HepG2 (cell line): ENCODE data around the gene TRPC3. TPM values are rescaled to one million over a fixed set of nuclear protein-coding genes. Genes with fewer than 3 reads are reported as not detected.
A peak's percentile ranks its signal among the peaks of the same experiment; 100 is the strongest.

ENCODE experiments used
- CAMTA2 ChIP-seq: sonication (generic); formaldehyde crosslinking; IDR thresholded peaks from 2 replicates; pipeline ENCODE4 v1.4.0; 2020; ENCODE audit warnings: mild to moderate bottlenecking, missing genetic modification reagents, borderline replicate concordance
- CEBPB ChIP-seq: IDR thresholded peaks from 2 replicates; pipeline ENCODE4 v1.6.1; 2011; ENCODE audit warnings: low read depth, low read length, improper control_type of control experiment, borderline replicate concordance
- CSRNP2 ChIP-seq: sonication (generic); formaldehyde crosslinking; conservative IDR thresholded peaks from 2 replicates; pipeline ENCODE4 v1.8.0; 2022; ENCODE audit warnings: low read depth, missing genetic modification reagents
- KLF9 ChIP-seq: IDR thresholded peaks from 2 replicates; pipeline ENCODE4 v1.6.1; 2016; ENCODE audit warnings: low read depth
- NAIF1 ChIP-seq: sonication (generic); formaldehyde crosslinking; IDR thresholded peaks from 2 replicates; pipeline ENCODE4 v1.5.0; 2020; ENCODE audit warnings: mild to moderate bottlenecking, missing genetic modification reagents, borderline replicate concordance
- NCOA5 ChIP-seq: sonication (generic); formaldehyde crosslinking; IDR thresholded peaks from 2 replicates; pipeline ENCODE4 v1.4.0; 2020; ENCODE audit warnings: missing genetic modification reagents
- SOX13 ChIP-seq, 3 experiments: fragments of 450-650 bp in 1 of 3; sonication (generic) in 1 of 3; formaldehyde crosslinking in 1 of 3; IDR thresholded peaks in 2 of 3; conservative IDR thresholded peaks in 1 of 3; 2 replicates each; pipeline versions ENCODE4 v1.5.0 to v1.6.1; 2016 to 2020; ENCODE audit warnings: antibody characterized with exemption in 1 of 3, mild to moderate bottlenecking in 1 of 3, missing compliant biosample characterization in 1 of 3, missing genetic modification reagents in 1 of 3, moderate library complexity in 1 of 3
- YEATS2 ChIP-seq: sonication (generic); formaldehyde crosslinking; IDR thresholded peaks from 2 replicates; pipeline ENCODE4 v1.4.0; 2020; ENCODE audit warnings: missing genetic modification reagents, borderline replicate concordance
- ZBTB46 ChIP-seq: sonication (generic); formaldehyde crosslinking; IDR thresholded peaks from 2 replicates; pipeline ENCODE4 v1.4.0; 2020; ENCODE audit warnings: mild to moderate bottlenecking, missing genetic modification reagents, borderline replicate concordance
- ZSCAN20 ChIP-seq: sonication (generic); formaldehyde crosslinking; IDR thresholded peaks from 2 replicates; pipeline ENCODE4 v1.4.0; 2020; ENCODE audit warnings: missing genetic modification reagents, mild to moderate bottlenecking, borderline replicate concordance
- ZZZ3 ChIP-seq: sonication (generic); formaldehyde crosslinking; IDR thresholded peaks from 2 replicates; pipeline ENCODE4 v1.4.0; 2020; ENCODE audit warnings: missing genetic modification reagents, mild to moderate bottlenecking, borderline replicate concordance
- polyA plus RNA-seq, 8 experiments: library from polyadenylated mRNA; depleted of rRNA in 3 of 8; stranded (reverse) in 7 of 8; unstranded in 1 of 8; fragments of >200 nt; fragmentation: Illumina TruSeq in 4 of 8; extraction: Trizol in 4 of 8; gene quantifications; 2 replicates each; pipeline versions ENCODE4 v1.2.1 to v1.2.3, GENCODE V29; 2011 to 2016; ENCODE audit warnings: low read depth in 4 of 8, missing spikeins in 1 of 8, mixed read lengths in 1 of 8; ENCODE audit not compliant: insufficient read depth in 1 of 8
- total RNA-seq, 5 experiments: library from RNA; depleted of rRNA; stranded (reverse); fragments of >200 nt; fragmentation: Illumina TruSeq; extraction: Trizol; gene quantifications; 2 replicates each; pipeline ENCODE4 v1.2.3, GENCODE V29; 2016; ENCODE audit warnings: low read depth in 1 of 5
- TF ChIP-seq, protein P1 (sequence below): sonication (generic); formaldehyde crosslinking; IDR thresholded peaks from 2 replicates; pipeline ENCODE4 v1.8.0; 2022; ENCODE audit warnings: missing genetic modification reagents, mild to moderate bottlenecking, inconsistent platforms, borderline replicate concordance
- TF ChIP-seq, protein P2 (sequence below): sonication (generic); formaldehyde crosslinking; IDR thresholded peaks from 2 replicates; pipeline ENCODE4 v1.8.1; 2022; ENCODE audit warnings: low read depth, mild to moderate bottlenecking, missing genetic modification reagents
- TF ChIP-seq, protein P3 (sequence below): sonication (generic); formaldehyde crosslinking; IDR thresholded peaks from 2 replicates; pipeline ENCODE4 v1.8.0; 2022; ENCODE audit warnings: missing genetic modification reagents, mild to moderate bottlenecking, moderate library complexity, borderline replicate concordance

The TRPC3 gene
- total and polyA plus RNA-seq, 2 of the 13 experiments (the other 11 are each of a cell fraction or from before 2014, with no cell fraction given) = not detected

DNA sequence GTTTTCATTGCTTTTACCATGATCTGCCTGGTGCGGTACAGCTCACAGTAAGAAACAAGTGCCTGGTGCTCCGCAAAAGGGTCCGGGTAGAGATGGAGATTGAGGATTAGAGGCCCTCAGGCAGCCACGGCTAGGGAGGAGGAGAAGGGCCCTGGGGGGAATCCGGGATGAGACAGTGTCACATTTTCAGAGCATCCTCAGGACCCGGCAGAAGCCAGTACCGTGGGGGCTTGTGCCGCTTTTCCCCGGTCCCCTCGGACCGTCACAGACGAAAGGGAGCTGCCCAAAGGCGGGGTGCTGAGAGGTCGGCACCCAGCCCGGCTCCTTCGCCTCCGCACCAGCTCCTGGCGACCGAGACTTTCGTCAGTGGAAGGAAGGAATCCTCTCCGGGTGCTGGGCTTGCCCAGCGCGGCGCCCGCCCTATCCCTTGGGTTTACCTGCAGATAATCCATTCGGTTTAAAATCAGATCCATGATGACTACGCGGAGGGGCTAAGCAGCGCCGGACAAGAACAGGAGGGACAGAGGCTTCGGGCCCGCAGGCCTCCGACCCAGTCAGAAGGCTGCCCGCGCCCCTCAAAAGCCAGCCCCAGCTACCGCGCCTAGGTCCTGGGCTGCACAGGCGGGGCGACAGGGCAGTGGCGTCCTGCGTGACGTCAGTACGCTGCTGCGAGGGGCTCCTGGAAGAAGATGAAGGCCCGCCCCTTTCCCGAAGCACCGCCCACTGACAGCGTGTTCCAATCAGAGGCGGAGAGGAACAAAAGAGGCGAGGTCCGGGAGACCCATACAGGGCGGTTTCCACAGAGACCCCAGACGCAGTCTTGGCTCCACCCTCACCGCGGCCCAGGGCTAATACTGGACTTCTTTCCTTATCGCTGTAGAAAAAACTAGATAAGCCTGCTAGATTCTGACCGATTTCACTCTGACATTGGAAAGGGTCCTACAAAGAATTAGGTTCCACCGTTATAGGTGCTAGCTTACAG is 81.7 kb downstream of the TRPC3 start, which contains the start of gene BBS7 (continued):
- TF ChIP-seq CEBPB = no peak
- no peak; the same call in 1 of the 2 replicates for TF ChIP-seq ZSCAN20 (CRISPR knock-in tag)
- TF ChIP-seq ZBTB46 = no peak
- TF ChIP-seq, protein P1, sequence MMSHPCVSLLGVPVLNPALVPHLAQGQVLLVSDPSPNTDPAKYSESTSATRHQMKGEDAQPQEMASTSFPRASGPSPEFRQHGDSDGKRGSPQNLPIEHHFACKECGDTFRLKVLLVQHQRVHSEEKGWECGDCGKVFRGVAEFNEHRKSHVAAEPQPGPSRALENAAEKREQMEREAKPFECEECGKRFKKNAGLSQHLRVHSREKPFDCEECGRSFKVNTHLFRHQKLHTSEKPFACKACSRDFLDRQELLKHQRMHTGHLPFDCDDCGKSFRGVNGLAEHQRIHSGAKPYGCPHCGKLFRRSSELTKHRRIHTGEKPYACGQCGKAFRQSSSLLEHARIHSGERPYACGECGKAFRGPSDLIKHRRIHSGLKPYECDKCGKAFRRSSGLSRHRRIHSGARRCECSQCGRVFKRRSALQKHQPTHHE (CRISPR knock-in tag) = peak; percentile 42; the same call in 1 of the 2 replicates
- TF ChIP-seq, protein P2, sequence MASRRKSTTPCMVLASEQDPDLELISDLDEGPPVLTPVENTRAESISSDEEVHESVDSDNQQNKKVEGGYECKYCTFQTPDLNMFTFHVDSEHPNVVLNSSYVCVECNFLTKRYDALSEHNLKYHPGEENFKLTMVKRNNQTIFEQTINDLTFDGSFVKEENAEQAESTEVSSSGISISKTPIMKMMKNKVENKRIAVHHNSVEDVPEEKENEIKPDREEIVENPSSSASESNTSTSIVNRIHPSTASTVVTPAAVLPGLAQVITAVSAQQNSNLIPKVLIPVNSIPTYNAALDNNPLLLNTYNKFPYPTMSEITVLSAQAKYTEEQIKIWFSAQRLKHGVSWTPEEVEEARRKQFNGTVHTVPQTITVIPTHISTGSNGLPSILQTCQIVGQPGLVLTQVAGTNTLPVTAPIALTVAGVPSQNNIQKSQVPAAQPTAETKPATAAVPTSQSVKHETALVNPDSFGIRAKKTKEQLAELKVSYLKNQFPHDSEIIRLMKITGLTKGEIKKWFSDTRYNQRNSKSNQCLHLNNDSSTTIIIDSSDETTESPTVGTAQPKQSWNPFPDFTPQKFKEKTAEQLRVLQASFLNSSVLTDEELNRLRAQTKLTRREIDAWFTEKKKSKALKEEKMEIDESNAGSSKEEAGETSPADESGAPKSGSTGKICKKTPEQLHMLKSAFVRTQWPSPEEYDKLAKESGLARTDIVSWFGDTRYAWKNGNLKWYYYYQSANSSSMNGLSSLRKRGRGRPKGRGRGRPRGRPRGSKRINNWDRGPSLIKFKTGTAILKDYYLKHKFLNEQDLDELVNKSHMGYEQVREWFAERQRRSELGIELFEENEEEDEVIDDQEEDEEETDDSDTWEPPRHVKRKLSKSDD (CRISPR knock-in tag) = 0 out of 2 replicates have a peak, but pooled peaks have one; percentile 7
- TF ChIP-seq SOX13 (IDR thresholded peaks at IDR 0.05) = no peak
- TF ChIP-seq SOX13 (CRISPR knock-in tag; conservative IDR thresholded peaks at IDR 0.05 in 1 of 2, IDR thresholded peaks at IDR 0.05 in 1 of 2) = no peak
- TF ChIP-seq KLF9 = no peak
- TF ChIP-seq CAMTA2 (CRISPR knock-in tag) = no peak
- TF ChIP-seq CSRNP2 (CRISPR knock-in tag) = no peak
- no peak for TF ChIP-seq ZZZ3 (CRISPR knock-in tag)
- TF ChIP-seq, protein P3, sequence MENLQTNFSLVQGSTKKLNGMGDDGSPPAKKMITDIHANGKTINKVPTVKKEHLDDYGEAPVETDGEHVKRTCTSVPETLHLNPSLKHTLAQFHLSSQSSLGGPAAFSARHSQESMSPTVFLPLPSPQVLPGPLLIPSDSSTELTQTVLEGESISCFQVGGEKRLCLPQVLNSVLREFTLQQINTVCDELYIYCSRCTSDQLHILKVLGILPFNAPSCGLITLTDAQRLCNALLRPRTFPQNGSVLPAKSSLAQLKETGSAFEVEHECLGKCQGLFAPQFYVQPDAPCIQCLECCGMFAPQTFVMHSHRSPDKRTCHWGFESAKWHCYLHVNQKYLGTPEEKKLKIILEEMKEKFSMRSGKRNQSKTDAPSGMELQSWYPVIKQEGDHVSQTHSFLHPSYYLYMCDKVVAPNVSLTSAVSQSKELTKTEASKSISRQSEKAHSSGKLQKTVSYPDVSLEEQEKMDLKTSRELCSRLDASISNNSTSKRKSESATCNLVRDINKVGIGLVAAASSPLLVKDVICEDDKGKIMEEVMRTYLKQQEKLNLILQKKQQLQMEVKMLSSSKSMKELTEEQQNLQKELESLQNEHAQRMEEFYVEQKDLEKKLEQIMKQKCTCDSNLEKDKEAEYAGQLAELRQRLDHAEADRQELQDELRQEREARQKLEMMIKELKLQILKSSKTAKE (CRISPR knock-in tag) = no peak
- TF ChIP-seq NAIF1 = no peak
- TF ChIP-seq YEATS2 = peak; percentile 48; the same call in 1 of the 2 replicates
- TF ChIP-seq NCOA5 (CRISPR knock-in tag) = no peak
